Measurements from ENCODE around the gene GALNT10.

Gene GALNT10

GRCh38 chr5:154321546-154321945 is 131.0 kb downstream of the GALNT10 start:
- DNase-seq (ENCODE audit: low read depth in 2 of 2): no peak

GRCh38 chr5:154324033-154324432 is 133.5 kb downstream of the GALNT10 start:
- DNase-seq (ENCODE audit: low read depth in 2 of 2): no peak

GRCh38 chr5:154325566-154325965 is 135.0 kb downstream of the GALNT10 start:
- no peak for DNase-seq (ENCODE audit: low read depth in 2 of 2)

GRCh38 chr5:154329062-154329461 is 138.5 kb downstream of the GALNT10 start:
- no peak for DNase-seq (ENCODE audit: low read depth in 2 of 2)

GRCh38 chr5:154329519-154330040 is 139.0 kb downstream of the GALNT10 start:
- no peak for DNase-seq (ENCODE audit: low read depth in 2 of 2)

- no peak for DNase-seq (ENCODE audit: low read depth in 2 of 2)
These were observed 139.6 kb downstream of the GALNT10 start for GRCh38 chr5:154330097-154330667.

- no peak for DNase-seq (ENCODE audit: low read depth in 2 of 2)
These were observed 140.7 kb downstream of the GALNT10 start for GRCh38 chr5:154331232-154331631.

GRCh38 chr5:154331924-154332323 is 141.4 kb downstream of the GALNT10 start:
- DNase-seq (ENCODE audit: low read depth in 2 of 2): no peak

GRCh38 chr5:154332451-154332850 is 141.9 kb downstream of the GALNT10 start:
- no peak for DNase-seq (ENCODE audit: low read depth in 2 of 2)

GRCh38 chr5:154333016-154333415 is 142.5 kb downstream of the GALNT10 start:
- no peak for DNase-seq (ENCODE audit: low read depth in 2 of 2)

- no peak for DNase-seq (ENCODE audit: low read depth in 2 of 2)
These were observed 144.0 kb downstream of the GALNT10 start for GRCh38 chr5:154334406-154335064.

- DNase-seq (ENCODE audit: low read depth in 2 of 2): no peak
These were observed 144.5 kb downstream of the GALNT10 start for GRCh38 chr5:154335065-154335448.

GRCh38 chr5:154341620-154342019 is 151.1 kb downstream of the GALNT10 start:
- no peak for DNase-seq (ENCODE audit: low read depth in 2 of 2)

GRCh38 chr5:154342211-154342610 is 151.7 kb downstream of the GALNT10 start:
- DNase-seq (ENCODE audit: low read depth in 2 of 2): no peak

- no peak for DNase-seq (ENCODE audit: low read depth in 2 of 2)
These were observed 152.4 kb downstream of the GALNT10 start for GRCh38 chr5:154342963-154343362.

GRCh38 chr5:154344461-154344860 is 153.9 kb downstream of the GALNT10 start:
- DNase-seq (ENCODE audit: low read depth in 2 of 2): no peak

- no peak for DNase-seq (ENCODE audit: low read depth in 2 of 2)
These were observed 154.9 kb downstream of the GALNT10 start for GRCh38 chr5:154345255-154345952.

- DNase-seq (ENCODE audit: low read depth in 2 of 2): no peak
These were observed 155.9 kb downstream of the GALNT10 start for GRCh38 chr5:154346427-154346826.

- DNase-seq (ENCODE audit: low read depth in 2 of 2): no peak
These were observed 159.2 kb downstream of the GALNT10 start for GRCh38 chr5:154349626-154350264.

GRCh38 chr5:154351141-154351540 is 160.6 kb downstream of the GALNT10 start:
- DNase-seq (ENCODE audit: low read depth in 2 of 2): no peak

- no peak for DNase-seq (ENCODE audit: low read depth in 2 of 2)
These were observed 161.0 kb downstream of the GALNT10 start for GRCh38 chr5:154351566-154351965.

GRCh38 chr5:154352960-154353548 is 162.5 kb downstream of the GALNT10 start:
- DNase-seq (ENCODE audit: low read depth in 2 of 2): no peak
